K562 (cell line): ENCODE data around the gene TMEM132D. TPM values are rescaled to one million over a fixed set of nuclear protein-coding genes. Genes with fewer than 3 reads are reported as not detected.

Experiments
- ATAC-seq: fragments of 200-7000 bp; cut with Tn5 transposase; 3 replicates; pipeline ENCODE4 v1.9.1; 2020; ENCODE audit warnings: moderate library complexity
- BruUV-seq: library from RNA; stranded (reverse); fragments of 400-500 nt; replicated peaks from 2 replicates; lab custom pipeline; 2021; lab: Mats Ljungman, UMichigan
- CTCF ChIA-PET: fragments of 300-600 bp; formaldehyde crosslinking; extraction: SDS; loops from one replicate; lab custom pipeline; 2021; ENCODE audit warnings: low intra/inter-chr PET ratio; lab: Yijun Ruan, JAX
- POLR2A ChIA-PET: fragments of 300-600, 350-650 bp; sonication (Branson Sonifier 250); formaldehyde crosslinking; extraction: SDS; loops from one replicate; lab custom pipeline; 2021; ENCODE audit warnings: antibody characterized with exemption, inconsistent platforms; lab: Yijun Ruan, JAX
- DNase-seq, 4 experiments: peaks; one replicate each; pipeline versions ENCODE4 v3.0.0 to v3.0.0-alpha.2; 2011 to 2018; ENCODE audit warnings: low spot score in 3 of 4, mixed read lengths in 3 of 4; ENCODE audit errors: extremely low read depth in 1 of 4
- FAIRE-seq: peaks from 2 replicates; lab custom pipeline; 2011; peaks lifted over from hg19 to GRCh38; lab: Jason Lieb, UNC
- H2AFZ ChIP-seq: 2 replicates; pipeline ENCODE4 v1.6.0; 2011; ENCODE audit warnings: low read depth, low read length, control low read depth, inconsistent platforms
- H3K27ac ChIP-seq: fragments of 200-600 bp; 3 replicates; pipeline ENCODE4 v1.8.0; 2011; ENCODE audit warnings: low read depth, mild to moderate bottlenecking, control low read depth, inconsistent platforms, low read length, moderate library complexity, mixed read lengths; ENCODE audit errors: extremely low read depth
- H3K27me3 ChIP-seq, 2 experiments: fragments of 300-600 bp in 1 of 2; 2 replicates in 1 of 2; 3 replicates in 1 of 2; pipeline versions ENCODE4 v1.6.0 to v1.8.0; 2011; ENCODE audit warnings: inconsistent platforms in 2 of 2, low read length in 2 of 2, mild to moderate bottlenecking in 1 of 2, mixed read lengths in 1 of 2, moderate library complexity in 1 of 2; ENCODE audit not compliant: control insufficient read depth in 2 of 2, insufficient read depth in 2 of 2
- H3K36me3 ChIP-seq: fragments of 300-600 bp; 3 replicates; pipeline ENCODE4 v1.8.0; 2011; ENCODE audit warnings: mild to moderate bottlenecking, low read length, inconsistent platforms; ENCODE audit not compliant: control insufficient read depth, insufficient read depth
- H3K4me1 ChIP-seq, 2 experiments: fragments of 200-600 bp in 1 of 2; replicated peaks in 1 of 2; 2 replicates in 1 of 2; 3 replicates in 1 of 2; pipeline versions ENCODE4 v1.5.1 to v1.8.0; 2011; ENCODE audit warnings: inconsistent platforms in 2 of 2, low read length in 2 of 2, mild to moderate bottlenecking in 1 of 2, mixed read lengths in 1 of 2, moderate library complexity in 1 of 2; ENCODE audit not compliant: control insufficient read depth in 2 of 2, insufficient read depth in 2 of 2
- H3K4me2 ChIP-seq: 2 replicates; pipeline ENCODE4 v1.6.1; 2011; ENCODE audit warnings: low read length, control low read depth, inconsistent platforms, mixed read lengths; ENCODE audit not compliant: insufficient read depth
- H3K4me3 ChIP-seq: fragments of 200-600 bp; sonication (generic), shearing (Covaris generic); 2 replicates; pipeline ENCODE4 v1.5.1; 2016; ENCODE audit warnings: control low read depth, inconsistent platforms
- H3K79me2 ChIP-seq: fragments of 200-600 bp; 3 replicates; pipeline ENCODE4 v1.8.0; 2011; ENCODE audit warnings: low read length, inconsistent platforms; ENCODE audit not compliant: control insufficient read depth, insufficient read depth
- H3K9ac ChIP-seq, 2 experiments: 2 replicates each; pipeline versions ENCODE4 v1.6.0 to v1.6.1; 2011; ENCODE audit warnings: low read depth in 2 of 2, low read length in 2 of 2, control low read depth in 1 of 2, inconsistent platforms in 1 of 2, mild to moderate bottlenecking in 1 of 2, mixed read lengths in 1 of 2; ENCODE audit not compliant: insufficient read depth in 1 of 2
- H3K9me1 ChIP-seq: one replicate; pipeline ENCODE4 v1.6.0; 2011; ENCODE audit warnings: inconsistent platforms, mild to moderate bottlenecking, low read length, moderate library complexity; ENCODE audit not compliant: control insufficient read depth, insufficient read depth
- H3K9me3 ChIP-seq: replicated peaks from 2 replicates; pipeline ENCODE4 v1.5.1; 2011; ENCODE audit warnings: low read depth, low read length, inconsistent platforms; ENCODE audit not compliant: control insufficient read depth, insufficient read depth
- H4K20me1 ChIP-seq: replicated peaks from 2 replicates; pipeline ENCODE4 v1.6.1; 2011; ENCODE audit warnings: low read length, inconsistent platforms, mixed read lengths; ENCODE audit not compliant: control insufficient read depth, insufficient read depth
- CHD7 ChIP-seq: fragments of 200-600 bp; sonication (generic); IDR thresholded peaks from one replicate; pipeline ENCODE4 v1.6.1; 2012; ENCODE audit warnings: mild to moderate bottlenecking, low read depth, low read length, inconsistent platforms
- FOXP1 ChIP-seq: sonication (generic); formaldehyde crosslinking; IDR thresholded peaks from 2 replicates; pipeline ENCODE4 v1.8.0; 2022; ENCODE audit warnings: mild to moderate bottlenecking, missing genetic modification reagents
- RBM15 ChIP-seq: fragments of 200-400 bp; formaldehyde crosslinking; IDR thresholded peaks from 2 replicates; pipeline ENCODE4 v1.6.1; 2018; ENCODE audit warnings: mild to moderate bottlenecking, low read length, moderate library complexity; ENCODE audit not compliant: insufficient read depth
- WGBS: fragments of 100-300 bp; shearing (Covaris generic); methylation state at CpG from one replicate; pipeline ENCODE4 v1.1.6; 2016; ENCODE audit warnings: low coverage, mixed read lengths; ENCODE audit not compliant: insufficient coverage; ENCODE audit errors: missing lambda C conversion rate; 5-methylcytosine and 5-hydroxymethylcytosine counted together
- in situ Hi-C: fragments of 300-500 bp; cut with MboI; formaldehyde crosslinking; loops from 4 replicates; pipeline ENCODE4 v1.15.0; 2018; ENCODE audit warnings: inconsistent platforms, mixed read lengths
- intact Hi-C: fragments of 100-400 bp; cut with micrococcal nuclease; formaldehyde crosslinking; loops from 2 replicates; pipeline ENCODE4 v1.14.2; 2022
- polyA plus RNA-seq, 8 experiments: library from polyadenylated mRNA; depleted of rRNA in 4 of 8; stranded (reverse) in 5 of 8; unstranded in 3 of 8; fragments of >200 nt; fragmentation: Nextera tagmentation in 2 of 8; fragmentation: Illumina TruSeq in 1 of 8; extraction: Ambion mirVana in 2 of 8; extraction: Trizol in 1 of 8; gene quantifications; 2 replicates each; pipeline versions ENCODE4 v1.2.1 to v1.2.3, GENCODE V29; 2011 to 2014; ENCODE audit warnings: inconsistent platforms in 1 of 8, missing spikeins in 1 of 8
- total RNA-seq, 7 experiments: library from RNA; depleted of rRNA in 6 of 7; stranded (reverse); fragments of >200 nt in 6 of 7; fragmentation: Illumina TruSeq in 2 of 7; extraction: Trizol in 2 of 7; gene quantifications; 2 replicates each; pipeline versions ENCODE4 v1.2.1 to v1.2.3, GENCODE V29; 2011 to 2021; ENCODE audit warnings: low replicate concordance in 1 of 7

The TMEM132D gene
- total and polyA plus RNA-seq, 9 of the 15 experiments (the other 6 are each of a cell fraction or from before 2014, with no cell fraction given) = not detected

- intact Hi-C loops = no loop called here
Observed at GRCh38 chr12:129080821-129081220, 823.0 kb downstream of the TMEM132D start.

More at GRCh38 chr12:129080821-129081220, 823.0 kb downstream of the TMEM132D start:
- no peak overlapping the region for H3K4me2 ChIP-seq
- no peak overlapping the region for H2AFZ ChIP-seq
- ATAC-seq = no peak
- no peak overlapping the region for H3K4me3 ChIP-seq
- POLR2A ChIA-PET = no interaction called here
- H3K27ac ChIP-seq = no peak overlapping the region
- H3K9me3 ChIP-seq = no peaks in the 10 kb centered on the region
- DNase-seq = no peak
- in situ Hi-C loops = no loop called here
- FAIRE-seq = no peak
- BruUV-seq = no TSS peak
- H3K4me1 ChIP-seq = no peaks in the 10 kb centered on the region
- WGBS = under 1% methylated on average over 13 of the region's 13 CpGs
- no peaks in the 10 kb centered on the region for H3K79me2 ChIP-seq
- CTCF ChIA-PET = no interaction called here
- no peaks in the 10 kb centered on the region for H3K36me3 ChIP-seq
- H3K27me3 ChIP-seq = peaks cover 6 to 59% of the 10 kb centered on the region in 2 experiments; a peak in 4 of 5 replicates
- TF ChIP-seq RBM15 (no peak), CHD7 (no peak), FOXP1 (CRISPR knock-in tag) (no peak)
- TF ChIP-seq, all 486 proteins: peak for 0
- Histone ChIP-seq H3K9me1 (no peaks in the 10 kb centered on the region), H4K20me1 (no peaks in the 10 kb centered on the region; the same call in 1 of the 2 replicates), H3K9ac (no peak overlapping the region)
